Endothelial cell of umbilical vein (primary cell): ENCODE measurements around the gene SPAG6. TPM values are rescaled to one million over a fixed set of nuclear protein-coding genes. Genes with fewer than 3 reads are reported as not detected.

Experiments
- BruUV-seq: library from RNA; stranded (reverse); fragments of 400-500 nt; replicated peaks from 2 replicates; lab custom pipeline; 2021; lab: Mats Ljungman, UMichigan
- CTCF ChIA-PET: fragments of 300-600, 350-600 bp; sonication (Branson Sonifier 250); formaldehyde crosslinking; loops from one replicate; lab custom pipeline; 2021; ENCODE audit warnings: antibody characterized with exemption, inconsistent platforms; lab: Charles Lee
- POLR2A ChIA-PET: fragments of 300-600, 350-600 bp; sonication (Branson Sonifier 250); formaldehyde crosslinking; loops from one replicate; lab custom pipeline; 2021; ENCODE audit warnings: antibody characterized with exemption, inconsistent platforms; lab: Charles Lee
- DNase-seq: peaks from one replicate; pipeline ENCODE4 v3.0.0-alpha.2; 2011; ENCODE audit warnings: low read depth, low spot score
- FAIRE-seq: peaks from 2 replicates; lab custom pipeline; 2011; peaks lifted over from hg19 to GRCh38; lab: Jason Lieb, UNC
- H2AFZ ChIP-seq: 2 replicates; pipeline ENCODE4 v1.6.0; 2012; ENCODE audit warnings: low read depth, low read length, control low read depth, inconsistent platforms
- H3K27ac ChIP-seq: 2 replicates; pipeline ENCODE4 v1.5.1; 2011; ENCODE audit warnings: low read depth, mild to moderate bottlenecking, control low read depth, low read length, moderate library complexity; ENCODE audit not compliant: insufficient read depth
- H3K27me3 ChIP-seq, 2 experiments: 2 replicates each; pipeline versions ENCODE4 v1.6.0 to v1.6.1; 2011; ENCODE audit warnings: low read length in 2 of 2, mixed read lengths in 1 of 2; ENCODE audit not compliant: control insufficient read depth in 2 of 2, insufficient read depth in 2 of 2
- H3K36me3 ChIP-seq, 2 experiments: 2 replicates in 1 of 2; 3 replicates in 1 of 2; pipeline ENCODE4 v1.5.1; 2011; ENCODE audit warnings: low read length in 2 of 2, mild to moderate bottlenecking in 1 of 2, moderate library complexity in 1 of 2; ENCODE audit not compliant: control insufficient read depth in 2 of 2, insufficient read depth in 2 of 2; ENCODE audit errors: extremely low read depth in 1 of 2
- H3K4me1 ChIP-seq: 3 replicates; pipeline ENCODE4 v1.5.1; 2011; ENCODE audit warnings: mild to moderate bottlenecking, low read length; ENCODE audit not compliant: control insufficient read depth, insufficient read depth; ENCODE audit errors: extremely low read depth
- H3K4me2 ChIP-seq: 2 replicates; pipeline ENCODE4 v1.6.1; 2011; ENCODE audit warnings: low read length, control low read depth, mixed read lengths; ENCODE audit not compliant: insufficient read depth
- H3K4me3 ChIP-seq, 3 experiments: fragments of 200-600 bp in 1 of 3; sonication (generic), shearing (Covaris generic) in 1 of 3; replicated peaks in 1 of 3; 2 replicates each; pipeline ENCODE4 v1.5.1; 2011 to 2016; ENCODE audit warnings: control low read depth in 3 of 3, low read length in 3 of 3, mild to moderate bottlenecking in 2 of 3, inconsistent platforms in 1 of 3, low read depth in 1 of 3, moderate library complexity in 1 of 3; ENCODE audit not compliant: insufficient read depth in 1 of 3
- H3K79me2 ChIP-seq: 2 replicates; pipeline ENCODE4 v1.6.0; 2012; ENCODE audit warnings: low read length, inconsistent platforms; ENCODE audit not compliant: control insufficient read depth, insufficient read depth
- H3K9ac ChIP-seq: replicated peaks from 2 replicates; pipeline ENCODE3; 2011; ENCODE audit warnings: low read length, control low read depth; ENCODE audit not compliant: insufficient read depth; ENCODE audit errors: extremely low read depth
- H3K9me1 ChIP-seq: replicated peaks from 3 replicates; pipeline ENCODE4 v1.6.0; 2011; ENCODE audit warnings: mild to moderate bottlenecking, low read length; ENCODE audit not compliant: control insufficient read depth, insufficient read depth; ENCODE audit errors: extremely low read depth
- H3K9me3 ChIP-seq: replicated peaks from 2 replicates; pipeline ENCODE4 v1.5.1; 2012; ENCODE audit warnings: low read length, inconsistent platforms; ENCODE audit not compliant: control insufficient read depth, insufficient read depth
- H4K20me1 ChIP-seq: replicated peaks from 2 replicates; pipeline ENCODE3; 2011; ENCODE audit warnings: mild to moderate bottlenecking, low read length; ENCODE audit not compliant: control insufficient read depth, insufficient read depth; ENCODE audit errors: extremely low read depth
- CTCF ChIP-seq, 2 donors: IDR thresholded peaks; 1 replicate in 1 of 2; 2 replicates in 1 of 2; pipeline ENCODE4 v1.5.1; 2011; ENCODE audit warnings: low read length in 2 of 2, mild to moderate bottlenecking in 2 of 2, moderate library complexity in 2 of 2, control low read depth in 1 of 2, inconsistent platforms in 1 of 2, low read depth in 1 of 2; ENCODE audit not compliant: insufficient read depth in 1 of 2; ENCODE audit errors: extremely low read depth in 1 of 2
- EZH2 ChIP-seq: IDR thresholded peaks from 2 replicates; pipeline ENCODE4 v1.6.1; 2012; ENCODE audit warnings: borderline replicate concordance, low read depth, mild to moderate bottlenecking, moderate library complexity, low read length, inconsistent platforms; ENCODE audit not compliant: severe bottlenecking
- FOS ChIP-seq: IDR thresholded peaks from 2 replicates; pipeline ENCODE4 v1.6.1; 2011; ENCODE audit warnings: mild to moderate bottlenecking, low read length, moderate library complexity, borderline replicate concordance; ENCODE audit not compliant: insufficient read depth
- GATA2 ChIP-seq: IDR thresholded peaks from 2 replicates; pipeline ENCODE4 v1.7.0; 2011; ENCODE audit warnings: low read depth, mild to moderate bottlenecking, moderate library complexity, mixed read lengths, low read length; ENCODE audit not compliant: insufficient read length, insufficient read depth
- JUN ChIP-seq: IDR thresholded peaks from 2 replicates; pipeline ENCODE4 v1.6.1; 2011; ENCODE audit warnings: borderline replicate concordance, low read depth; ENCODE audit not compliant: insufficient read length, insufficient read depth
- MAX ChIP-seq: IDR thresholded peaks from 2 replicates; pipeline ENCODE4 v1.6.1; 2011; ENCODE audit not compliant: insufficient read depth, insufficient read length
- MYC ChIP-seq: IDR thresholded peaks from one replicate; pipeline ENCODE4 v1.6.1; 2011; ENCODE audit warnings: mild to moderate bottlenecking, low read depth, low read length
- POLR2A ChIP-seq: IDR thresholded peaks from 2 replicates; pipeline ENCODE4 v1.6.1; 2012; ENCODE audit warnings: low read depth, mild to moderate bottlenecking, control low read depth, low read length
- POLR2AphosphoS5 ChIP-seq: IDR thresholded peaks from 2 replicates; pipeline ENCODE4 v1.6.1; 2012; ENCODE audit warnings: low read depth, mild to moderate bottlenecking, control low read depth, low read length, moderate library complexity; ENCODE audit not compliant: insufficient read depth
- dilution Hi-C: fragments of 300-500 bp; cut with MboI; formaldehyde crosslinking; loops from one replicate; pipeline ENCODE4 v1.15.0; 2019; ENCODE audit warnings: low sequenced_read_pairs; ENCODE audit not compliant: extremely low pct_ligation_motif_present
- intact Hi-C: fragments of 100-400 bp; cut with micrococcal nuclease; formaldehyde crosslinking; loops from one replicate; pipeline ENCODE4 v1.10.0; 2022
- polyA plus RNA-seq, 4 experiments: library from polyadenylated mRNA; depleted of rRNA in 3 of 4; stranded (reverse) in 3 of 4; unstranded in 1 of 4; fragments of >200 nt; gene quantifications; 2 replicates each; pipeline versions ENCODE4 v1.2.1 to v1.2.3, GENCODE V29; 2011 to 2012; ENCODE audit warnings: missing spikeins in 1 of 4
- total RNA-seq: library from RNA; stranded (reverse); gene quantifications from 2 replicates; pipeline ENCODE4 v1.2.3, GENCODE V29; 2021

The SPAG6 gene
- total and polyA plus RNA-seq, 2 donors (not counting 3 experiments of a cell fraction or from before 2014, with no cell fraction given): not detected

GRCh38 chr10:22364407-22365140 is 19.3 kb downstream of the SPAG6 start:
- Histone ChIP-seq H3K9me3 (no peaks in the 10 kb centered on the region), H3K4me2 (no peak overlapping the region), H3K4me3 (no peak overlapping the region), H3K27ac (no peak overlapping the region), H3K27me3 (no peaks in the 10 kb centered on the region), H3K4me1 (peaks cover 11% of the 10 kb centered on the region), H3K9ac (no peak overlapping the region), H4K20me1 (no peaks in the 10 kb centered on the region), H3K9me1 (no peaks in the 10 kb centered on the region), H3K79me2 (no peaks in the 10 kb centered on the region), H3K36me3 (no peaks in the 10 kb centered on the region), H2AFZ (no peak overlapping the region)
- ChIA-PET CTCF (interaction anchor here (0.9 kb wide), 1 partner anchor 14 kb away, joined by 3 read pairs; no protein-coding TSS in a partner anchor), POLR2A (no interaction called here)
- no peak for TF ChIP-seq FOS
- no peak for TF ChIP-seq JUN
- no peak for TF ChIP-seq GATA2
- no peak for TF ChIP-seq MYC
- TF ChIP-seq POLR2A: no peak
- TF ChIP-seq MAX: no peak
- TF ChIP-seq CTCF (IDR thresholded peaks at IDR 0.05; ENCODE audit: extremely low read depth in 1 of 2, insufficient read depth in 1 of 2, low read depth in 1 of 2, low read length in 2 of 2): no peak
- no peak for TF ChIP-seq POLR2AphosphoS5
- no peak for TF ChIP-seq EZH2
- FAIRE-seq: no peak
- intact Hi-C loops: no loop called here
- DNase-seq: no peak
- no TSS peak for BruUV-seq
- dilution Hi-C loops: no loop called here
